HTERT RPE-1 (cell line): ENCODE data around the gene CFAP221.

ENCODE experiments used
- in situ Hi-C: fragments of 300-500 bp; cut with MboI; formaldehyde crosslinking; loops from 4 replicates; pipeline ENCODE4 v1.14.3; 2020; ENCODE audit warnings: low sequenced_read_pairs

Gene CFAP221

GRCh38 chr2:119638685-119639554 is 94.7 kb downstream of the CFAP221 start:
- in situ Hi-C loops = no loop called here

GRCh38 chr2:119641562-119642258 is 97.5 kb downstream of the CFAP221 start:
- in situ Hi-C loops = no loop called here

GRCh38 chr2:119644186-119644585 is 99.9 kb downstream of the CFAP221 start:
- in situ Hi-C loops = no loop called here

- in situ Hi-C loops = no loop called here
Observed at GRCh38 chr2:119645173-119645855, 101.1 kb downstream of the CFAP221 start.

GRCh38 chr2:119646149-119646548 is 101.9 kb downstream of the CFAP221 start:
- in situ Hi-C loops = no loop called here

GRCh38 chr2:119647440-119648169 is 103.4 kb downstream of the CFAP221 start:
- in situ Hi-C loops = no loop called here

GRCh38 chr2:119649364-119649917 is 105.2 kb downstream of the CFAP221 start:
- in situ Hi-C loops = no loop called here

GRCh38 chr2:119650206-119650605 is 106.0 kb downstream of the CFAP221 start:
- in situ Hi-C loops = no loop called here

- in situ Hi-C loops = no loop called here
Observed at GRCh38 chr2:119650846-119651370, 106.7 kb downstream of the CFAP221 start.

- in situ Hi-C loops = no loop called here
Observed at GRCh38 chr2:119657466-119658145, 113.4 kb downstream of the CFAP221 start.

GRCh38 chr2:119659601-119660342 is 115.5 kb downstream of the CFAP221 start:
- in situ Hi-C loops = no loop called here

- in situ Hi-C loops = no loop called here
Observed at GRCh38 chr2:119660343-119660658, 116.1 kb downstream of the CFAP221 start.

GRCh38 chr2:119662297-119662696 is 118.0 kb downstream of the CFAP221 start:
- in situ Hi-C loops = no loop called here

GRCh38 chr2:119668546-119668945 is 124.3 kb downstream of the CFAP221 start:
- in situ Hi-C loops = no loop called here

- in situ Hi-C loops = no loop called here
Observed at GRCh38 chr2:119671016-119671415, 126.8 kb downstream of the CFAP221 start.

GRCh38 chr2:119671752-119672151 is 127.5 kb downstream of the CFAP221 start:
- in situ Hi-C loops = no loop called here

GRCh38 chr2:119672161-119672862 is 128.1 kb downstream of the CFAP221 start:
- in situ Hi-C loops = no loop called here

GRCh38 chr2:119673796-119674195 is 129.5 kb downstream of the CFAP221 start:
- in situ Hi-C loops = no loop called here
